NCI-H2081 (cell line): ENCODE data around the gene KSR1.
"Not testable (repeated sequence)": the region's sequence is repeated elsewhere in the genome, so short reads cannot be mapped to it uniquely, and the experiment has no call there.

Experiments
- DNase-seq, 2 experiments: peaks; one replicate each; lab custom pipeline; 2025; lab: John Stamatoyannopoulos, UW

Gene KSR1

GRCh38 chr17:27635275-27635823 is 179.1 kb downstream of the KSR1 start:
- DNase-seq: no peak

GRCh38 chr17:27636005-27636520 is 179.8 kb downstream of the KSR1 start:
- DNase-seq: not testable (repeated sequence)

GRCh38 chr17:27637818-27638217 is 181.6 kb downstream of the KSR1 start:
- DNase-seq: not testable (repeated sequence)

GRCh38 chr17:27638415-27638914 is 182.2 kb downstream of the KSR1 start:
- DNase-seq: not testable (repeated sequence)

- no peak for DNase-seq
Observed at GRCh38 chr17:27640790-27641189, 184.5 kb downstream of the KSR1 start.

- no peak for DNase-seq
Observed at GRCh38 chr17:27644586-27644985, 188.3 kb downstream of the KSR1 start.

GRCh38 chr17:27645621-27646020 is 189.4 kb downstream of the KSR1 start:
- not testable (repeated sequence) for DNase-seq

GRCh38 chr17:27646232-27646631 is 190.0 kb downstream of the KSR1 start:
- DNase-seq: no peak

- no peak for DNase-seq
Observed at GRCh38 chr17:27647765-27648164, 191.5 kb downstream of the KSR1 start.

GRCh38 chr17:27649111-27649571 is 192.9 kb downstream of the KSR1 start:
- DNase-seq: not testable (repeated sequence)

GRCh38 chr17:27649929-27650328 is 193.7 kb downstream of the KSR1 start:
- no peak for DNase-seq

- no peak for DNase-seq
Observed at GRCh38 chr17:27650836-27651235, 194.6 kb downstream of the KSR1 start.

GRCh38 chr17:27651411-27652345 is 195.4 kb downstream of the KSR1 start:
- DNase-seq: peak; percentile 4

- DNase-seq: not testable (repeated sequence)
Observed at GRCh38 chr17:27653449-27653971, 197.3 kb downstream of the KSR1 start.

GRCh38 chr17:27654136-27654535 is 197.9 kb downstream of the KSR1 start:
- no peak for DNase-seq

- peak; percentile 1 to 2 for DNase-seq
Observed at GRCh38 chr17:27654654-27655524, 198.6 kb downstream of the KSR1 start.

- not testable (repeated sequence) for DNase-seq
Observed at GRCh38 chr17:27655525-27656111, 199.4 kb downstream of the KSR1 start.

- DNase-seq: not testable (repeated sequence)
Observed at GRCh38 chr17:27656620-27657019, 200.4 kb downstream of the KSR1 start.

GRCh38 chr17:27657620-27658019 is 201.4 kb downstream of the KSR1 start:
- DNase-seq: no peak

- no peak for DNase-seq
Observed at GRCh38 chr17:27659683-27660082, 203.4 kb downstream of the KSR1 start.

GRCh38 chr17:27660436-27660835 is 204.2 kb downstream of the KSR1 start:
- no peak for DNase-seq
